SK-N-SH treated with all-trans-retinoic acid at 6 μM for 48 hours (cell line): ENCODE measurements around the gene DDX11.
"Not testable (repeated sequence)": the region's sequence is repeated elsewhere in the genome, so short reads cannot be mapped to it uniquely, and the experiment has no call there.

Source experiments
- ATAC-seq: fragments of 200-7000 bp; cut with Tn5 transposase; 3 replicates; pipeline ENCODE4 v1.9.1; 2020; ENCODE audit warnings: mild to moderate bottlenecking, moderate library complexity
- ARNTL ChIP-seq: fragments of 450-650 bp; formaldehyde crosslinking; IDR thresholded peaks from 2 replicates; pipeline ENCODE4 v1.5.0; 2020; ENCODE audit warnings: low read depth, mild to moderate bottlenecking, moderate library complexity, borderline replicate concordance
- BACH2 ChIP-seq: fragments of 250-450 bp; sonication (Bioruptor Pico); IDR thresholded peaks from 2 replicates; pipeline ENCODE4 v1.9.0; 2021; ENCODE audit warnings: mild to moderate bottlenecking, borderline replicate concordance
- CSDC2 ChIP-seq: fragments of 250-450 bp; sonication (Bioruptor Pico); IDR thresholded peaks from 2 replicates; pipeline ENCODE4 v1.5.0; 2020; ENCODE audit warnings: mild to moderate bottlenecking, moderate library complexity
- ESRRG ChIP-seq: fragments of 250-450 bp; sonication (Bioruptor Pico); IDR thresholded peaks from 2 replicates; pipeline ENCODE4 v1.6.1; 2021; ENCODE audit warnings: mild to moderate bottlenecking
- ISL1 ChIP-seq: fragments of 250-450 bp; sonication (Bioruptor Pico); IDR thresholded peaks from 2 replicates; pipeline ENCODE4 v2.1.2; 2022; ENCODE audit warnings: mild to moderate bottlenecking, moderate library complexity
- OSR1 ChIP-seq: fragments of 250-450 bp; sonication (Bioruptor Pico); IDR thresholded peaks from 2 replicates; pipeline ENCODE4 v1.8.0; 2022; ENCODE audit warnings: moderate library complexity, mild to moderate bottlenecking, inconsistent platforms
- RARB ChIP-seq: fragments of 250-450 bp; sonication (Bioruptor Pico); IDR thresholded peaks from 2 replicates; pipeline ENCODE4 v1.8.0; 2021; ENCODE audit warnings: mild to moderate bottlenecking, moderate library complexity
- SNAI2 ChIP-seq: fragments of 250-450 bp; sonication (Bioruptor Pico); IDR thresholded peaks from 2 replicates; pipeline ENCODE4 v1.5.0; 2020; ENCODE audit warnings: mild to moderate bottlenecking, moderate library complexity
- TOX ChIP-seq: fragments of 250-450 bp; sonication (Bioruptor Pico); IDR thresholded peaks from 2 replicates; pipeline ENCODE4 v1.8.0; 2021; ENCODE audit warnings: mild to moderate bottlenecking, moderate library complexity, borderline replicate concordance
- ZC3H10 ChIP-seq: fragments of 250-450 bp; sonication (Bioruptor Pico); IDR thresholded peaks from 2 replicates; pipeline ENCODE4 v1.5.1; 2021; ENCODE audit warnings: mild to moderate bottlenecking, moderate library complexity
- ZFP3 ChIP-seq: fragments of 250-450 bp; sonication (Bioruptor Pico); IDR thresholded peaks from 2 replicates; pipeline ENCODE4 v1.5.0; 2020; ENCODE audit warnings: mild to moderate bottlenecking, moderate library complexity
- ZFP30 ChIP-seq: fragments of 450-650 bp; formaldehyde crosslinking; IDR thresholded peaks from 2 replicates; pipeline ENCODE4 v1.5.0; 2022; ENCODE audit warnings: mild to moderate bottlenecking, moderate library complexity
- ZNF70 ChIP-seq: fragments of 450-650 bp; formaldehyde crosslinking; IDR thresholded peaks from 2 replicates; pipeline ENCODE4 v1.5.0; 2020; ENCODE audit warnings: mild to moderate bottlenecking, moderate library complexity
- ZNF8 ChIP-seq: fragments of 450-650 bp; formaldehyde crosslinking; IDR thresholded peaks from 2 replicates; pipeline ENCODE4 v1.5.0; 2020; ENCODE audit warnings: mild to moderate bottlenecking, moderate library complexity
- TF ChIP-seq, protein P1 (sequence below): fragments of 250-450 bp; sonication (Bioruptor Pico); IDR thresholded peaks from 2 replicates; pipeline ENCODE4 v1.8.0; 2020; ENCODE audit warnings: mild to moderate bottlenecking, moderate library complexity, borderline replicate concordance
- TF ChIP-seq, protein P2 (sequence below): fragments of 250-450 bp; sonication (Bioruptor Pico); IDR thresholded peaks from 2 replicates; pipeline ENCODE4 v1.5.0; 2020; ENCODE audit warnings: mild to moderate bottlenecking, moderate library complexity
- TF ChIP-seq, protein P3 (sequence below): fragments of 250-450 bp; sonication (Bioruptor Pico); IDR thresholded peaks from 2 replicates; pipeline ENCODE4 v1.5.1; 2021; ENCODE audit warnings: mild to moderate bottlenecking, moderate library complexity
- TF ChIP-seq, protein P4 (sequence below): fragments of 250-450 bp; sonication (Bioruptor Pico); IDR thresholded peaks from 2 replicates; pipeline ENCODE4 v1.8.0; 2021; ENCODE audit warnings: low read depth, mild to moderate bottlenecking, moderate library complexity, borderline replicate concordance

Gene DDX11

DNA sequence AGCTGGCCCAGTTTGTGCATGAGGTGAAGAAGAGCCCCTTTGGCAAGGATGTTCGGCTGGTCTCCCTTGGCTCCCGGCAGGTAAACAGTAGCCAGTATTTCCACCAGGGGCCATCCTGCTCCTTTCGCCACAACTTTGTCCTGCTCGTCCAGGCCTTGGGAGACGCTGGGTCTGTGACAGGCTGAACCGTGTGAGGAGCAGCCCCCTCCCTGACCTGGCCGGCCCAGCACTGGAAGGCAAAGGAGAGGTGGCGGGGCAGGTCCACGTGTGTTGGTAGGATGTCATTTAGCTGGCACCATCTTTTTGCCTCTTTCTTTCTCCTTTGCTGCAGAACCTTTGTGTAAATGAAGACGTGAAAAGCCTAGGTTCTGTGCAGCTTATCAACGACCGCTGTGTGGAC lies 15.4 kb downstream of the DDX11 start:
- TF ChIP-seq ZNF70 (CRISPR knock-in tag) (no peak), ZC3H10 (CRISPR knock-in tag) (no peak), ARNTL (no peak), ZNF8 (CRISPR knock-in tag) (no peak), BACH2 (CRISPR knock-in tag) (no peak), TOX (CRISPR knock-in tag) (no peak), CSDC2 (CRISPR knock-in tag) (no peak), ZFP3 (no peak), SNAI2 (CRISPR knock-in tag) (no peak), ZFP30 (CRISPR knock-in tag) (no peak), ISL1 (CRISPR knock-in tag) (no peak), ESRRG (CRISPR knock-in tag) (no peak), RARB (CRISPR knock-in tag) (no peak), OSR1 (CRISPR knock-in tag) (no peak)
- TF ChIP-seq, protein P1, sequence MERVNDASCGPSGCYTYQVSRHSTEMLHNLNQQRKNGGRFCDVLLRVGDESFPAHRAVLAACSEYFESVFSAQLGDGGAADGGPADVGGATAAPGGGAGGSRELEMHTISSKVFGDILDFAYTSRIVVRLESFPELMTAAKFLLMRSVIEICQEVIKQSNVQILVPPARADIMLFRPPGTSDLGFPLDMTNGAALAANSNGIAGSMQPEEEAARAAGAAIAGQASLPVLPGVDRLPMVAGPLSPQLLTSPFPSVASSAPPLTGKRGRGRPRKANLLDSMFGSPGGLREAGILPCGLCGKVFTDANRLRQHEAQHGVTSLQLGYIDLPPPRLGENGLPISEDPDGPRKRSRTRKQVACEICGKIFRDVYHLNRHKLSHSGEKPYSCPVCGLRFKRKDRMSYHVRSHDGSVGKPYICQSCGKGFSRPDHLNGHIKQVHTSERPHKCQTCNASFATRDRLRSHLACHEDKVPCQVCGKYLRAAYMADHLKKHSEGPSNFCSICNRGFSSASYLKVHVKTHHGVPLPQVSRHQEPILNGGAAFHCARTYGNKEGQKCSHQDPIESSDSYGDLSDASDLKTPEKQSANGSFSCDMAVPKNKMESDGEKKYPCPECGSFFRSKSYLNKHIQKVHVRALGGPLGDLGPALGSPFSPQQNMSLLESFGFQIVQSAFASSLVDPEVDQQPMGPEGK (CRISPR knock-in tag): no peak
- TF ChIP-seq, protein P2, sequence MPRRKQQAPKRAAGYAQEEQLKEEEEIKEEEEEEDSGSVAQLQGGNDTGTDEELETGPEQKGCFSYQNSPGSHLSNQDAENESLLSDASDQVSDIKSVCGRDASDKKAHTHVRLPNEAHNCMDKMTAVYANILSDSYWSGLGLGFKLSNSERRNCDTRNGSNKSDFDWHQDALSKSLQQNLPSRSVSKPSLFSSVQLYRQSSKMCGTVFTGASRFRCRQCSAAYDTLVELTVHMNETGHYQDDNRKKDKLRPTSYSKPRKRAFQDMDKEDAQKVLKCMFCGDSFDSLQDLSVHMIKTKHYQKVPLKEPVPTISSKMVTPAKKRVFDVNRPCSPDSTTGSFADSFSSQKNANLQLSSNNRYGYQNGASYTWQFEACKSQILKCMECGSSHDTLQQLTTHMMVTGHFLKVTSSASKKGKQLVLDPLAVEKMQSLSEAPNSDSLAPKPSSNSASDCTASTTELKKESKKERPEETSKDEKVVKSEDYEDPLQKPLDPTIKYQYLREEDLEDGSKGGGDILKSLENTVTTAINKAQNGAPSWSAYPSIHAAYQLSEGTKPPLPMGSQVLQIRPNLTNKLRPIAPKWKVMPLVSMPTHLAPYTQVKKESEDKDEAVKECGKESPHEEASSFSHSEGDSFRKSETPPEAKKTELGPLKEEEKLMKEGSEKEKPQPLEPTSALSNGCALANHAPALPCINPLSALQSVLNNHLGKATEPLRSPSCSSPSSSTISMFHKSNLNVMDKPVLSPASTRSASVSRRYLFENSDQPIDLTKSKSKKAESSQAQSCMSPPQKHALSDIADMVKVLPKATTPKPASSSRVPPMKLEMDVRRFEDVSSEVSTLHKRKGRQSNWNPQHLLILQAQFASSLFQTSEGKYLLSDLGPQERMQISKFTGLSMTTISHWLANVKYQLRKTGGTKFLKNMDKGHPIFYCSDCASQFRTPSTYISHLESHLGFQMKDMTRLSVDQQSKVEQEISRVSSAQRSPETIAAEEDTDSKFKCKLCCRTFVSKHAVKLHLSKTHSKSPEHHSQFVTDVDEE (CRISPR knock-in tag): no peak
- TF ChIP-seq, protein P3, sequence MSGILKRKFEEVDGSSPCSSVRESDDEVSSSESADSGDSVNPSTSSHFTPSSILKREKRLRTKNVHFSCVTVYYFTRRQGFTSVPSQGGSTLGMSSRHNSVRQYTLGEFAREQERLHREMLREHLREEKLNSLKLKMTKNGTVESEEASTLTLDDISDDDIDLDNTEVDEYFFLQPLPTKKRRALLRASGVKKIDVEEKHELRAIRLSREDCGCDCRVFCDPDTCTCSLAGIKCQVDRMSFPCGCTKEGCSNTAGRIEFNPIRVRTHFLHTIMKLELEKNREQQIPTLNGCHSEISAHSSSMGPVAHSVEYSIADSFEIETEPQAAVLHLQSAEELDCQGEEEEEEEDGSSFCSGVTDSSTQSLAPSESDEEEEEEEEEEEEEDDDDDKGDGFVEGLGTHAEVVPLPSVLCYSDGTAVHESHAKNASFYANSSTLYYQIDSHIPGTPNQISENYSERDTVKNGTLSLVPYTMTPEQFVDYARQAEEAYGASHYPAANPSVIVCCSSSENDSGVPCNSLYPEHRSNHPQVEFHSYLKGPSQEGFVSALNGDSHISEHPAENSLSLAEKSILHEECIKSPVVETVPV (CRISPR knock-in tag): no peak
- TF ChIP-seq, protein P4, sequence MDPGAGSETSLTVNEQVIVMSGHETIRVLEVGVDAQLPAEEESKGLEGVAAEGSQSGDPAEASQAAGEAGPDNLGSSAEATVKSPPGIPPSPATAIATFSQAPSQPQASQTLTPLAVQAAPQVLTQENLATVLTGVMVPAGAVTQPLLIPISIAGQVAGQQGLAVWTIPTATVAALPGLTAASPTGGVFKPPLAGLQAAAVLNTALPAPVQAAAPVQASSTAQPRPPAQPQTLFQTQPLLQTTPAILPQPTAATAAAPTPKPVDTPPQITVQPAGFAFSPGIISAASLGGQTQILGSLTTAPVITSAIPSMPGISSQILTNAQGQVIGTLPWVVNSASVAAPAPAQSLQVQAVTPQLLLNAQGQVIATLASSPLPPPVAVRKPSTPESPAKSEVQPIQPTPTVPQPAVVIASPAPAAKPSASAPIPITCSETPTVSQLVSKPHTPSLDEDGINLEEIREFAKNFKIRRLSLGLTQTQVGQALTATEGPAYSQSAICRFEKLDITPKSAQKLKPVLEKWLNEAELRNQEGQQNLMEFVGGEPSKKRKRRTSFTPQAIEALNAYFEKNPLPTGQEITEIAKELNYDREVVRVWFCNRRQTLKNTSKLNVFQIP (CRISPR knock-in tag): no peak
- ATAC-seq: no peak

DNA sequence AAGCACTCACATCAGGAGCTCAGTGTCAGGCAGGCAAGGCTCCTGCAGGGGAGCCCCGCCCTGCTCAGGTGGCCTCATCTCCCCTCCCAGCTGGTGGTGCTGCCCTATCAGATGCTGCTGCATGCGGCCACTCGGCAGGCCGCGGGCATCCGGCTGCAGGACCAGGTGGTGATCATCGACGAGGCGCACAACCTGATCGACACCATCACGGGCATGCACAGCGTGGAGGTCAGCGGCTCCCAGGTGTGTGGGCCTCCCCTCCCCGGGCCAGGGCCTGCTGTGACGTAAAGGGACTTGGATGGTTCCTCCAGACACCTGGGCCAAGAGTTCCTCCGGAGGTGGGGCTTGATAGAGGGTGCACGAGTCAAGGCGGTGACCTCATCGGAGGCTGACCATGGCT lies 18.0 kb downstream of the DDX11 start:
- ATAC-seq: not testable (repeated sequence)

DNA sequence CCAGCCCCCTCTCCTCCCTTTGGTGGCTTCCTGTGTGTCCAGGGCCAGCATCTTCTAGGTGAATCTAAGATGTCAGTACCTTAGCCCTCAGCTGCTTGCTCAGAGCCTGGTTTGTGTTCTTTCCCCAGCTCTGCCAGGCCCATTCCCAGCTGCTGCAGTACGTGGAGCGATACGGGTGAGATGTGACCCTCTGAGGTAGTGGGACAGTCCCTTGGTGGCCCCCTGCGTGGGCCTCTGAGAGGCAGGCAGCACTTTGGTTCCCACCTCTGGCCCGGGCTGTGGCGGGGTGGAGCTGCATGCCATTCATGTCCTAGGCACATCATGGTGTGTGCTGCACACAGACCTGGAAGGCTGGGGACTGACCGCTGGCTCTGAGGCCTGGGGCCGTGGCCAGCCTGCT lies 19.1 kb downstream of the DDX11 start:
- ATAC-seq: not testable (repeated sequence)

DNA sequence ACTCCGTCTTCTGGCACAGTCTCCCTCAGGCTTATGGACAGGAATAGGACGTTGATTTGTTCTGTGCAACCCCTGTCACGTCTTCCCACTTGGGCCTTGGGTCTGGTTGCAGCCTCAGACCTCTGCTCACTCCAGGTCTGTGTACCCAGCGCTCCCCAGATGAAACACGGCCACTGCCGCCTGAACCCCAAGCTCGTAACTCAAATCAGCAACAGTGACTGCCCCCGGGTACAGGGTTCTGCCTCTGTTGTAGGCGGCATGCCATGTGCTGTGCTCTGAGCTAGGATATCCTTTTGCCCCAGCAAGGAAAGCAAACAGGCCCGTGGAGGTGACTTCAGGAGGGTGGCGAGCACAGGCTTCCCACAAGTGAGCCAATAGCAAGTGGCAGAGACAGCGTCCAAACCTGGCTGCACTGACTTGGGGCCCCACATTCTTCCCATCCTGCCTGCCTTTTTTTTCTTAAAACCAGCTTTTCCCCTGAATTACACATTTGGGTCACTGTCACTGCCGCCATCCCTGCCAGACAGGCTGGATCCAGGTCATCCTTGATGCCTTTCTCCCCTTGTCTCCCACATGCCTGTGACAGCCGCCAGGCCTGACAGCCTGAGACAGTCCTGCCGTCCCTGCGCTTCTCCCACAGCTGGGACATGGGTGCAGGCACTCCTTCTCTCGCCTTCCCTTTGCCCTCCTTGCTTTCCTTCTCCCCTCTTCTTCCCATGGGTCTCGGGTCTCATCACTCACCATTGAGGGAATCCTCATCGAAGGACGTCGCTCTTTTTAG lies 21.6 kb downstream of the DDX11 start:
- not testable (repeated sequence) for ATAC-seq

DNA sequence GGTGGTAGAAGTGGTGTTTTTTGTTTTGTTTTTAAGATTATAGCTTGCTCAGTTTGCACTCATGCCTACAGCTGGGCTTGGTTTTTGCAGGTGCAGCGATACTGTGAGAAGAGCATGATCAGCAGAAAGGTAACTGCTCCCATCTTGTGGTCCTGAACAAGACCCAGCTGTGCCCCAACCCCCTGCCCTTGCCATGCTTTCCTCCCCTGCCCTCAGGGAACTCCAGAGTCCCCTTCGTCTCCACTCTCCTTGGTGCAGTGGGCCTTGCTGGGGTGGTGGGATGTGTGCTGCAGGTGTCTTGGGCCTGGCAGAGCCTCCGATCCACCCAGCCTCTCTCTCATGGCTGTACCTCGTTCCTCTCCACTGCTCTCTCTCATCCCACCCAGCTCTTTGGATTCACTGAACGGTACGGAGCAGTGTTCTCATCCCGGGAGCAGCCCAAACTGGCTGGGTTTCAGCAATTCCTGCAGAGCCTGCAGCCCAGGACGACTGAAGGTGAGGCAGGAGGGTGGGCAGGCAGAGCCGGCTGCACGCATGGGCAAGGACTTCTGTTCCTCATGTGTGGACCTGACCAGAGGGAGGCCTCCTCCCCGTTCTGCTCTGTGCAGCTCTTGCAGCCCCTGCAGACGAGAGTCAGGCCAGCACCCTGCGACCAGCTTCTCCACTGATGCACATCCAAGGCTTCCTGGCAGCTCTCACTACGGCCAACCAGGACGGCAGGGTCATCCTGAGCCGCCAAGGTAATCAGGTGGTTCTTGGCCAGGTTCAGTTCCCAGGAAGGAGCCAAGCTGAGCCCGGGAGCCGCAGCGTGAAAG lies 22.8 kb downstream of the DDX11 start:
- not testable (repeated sequence) for ATAC-seq

DNA sequence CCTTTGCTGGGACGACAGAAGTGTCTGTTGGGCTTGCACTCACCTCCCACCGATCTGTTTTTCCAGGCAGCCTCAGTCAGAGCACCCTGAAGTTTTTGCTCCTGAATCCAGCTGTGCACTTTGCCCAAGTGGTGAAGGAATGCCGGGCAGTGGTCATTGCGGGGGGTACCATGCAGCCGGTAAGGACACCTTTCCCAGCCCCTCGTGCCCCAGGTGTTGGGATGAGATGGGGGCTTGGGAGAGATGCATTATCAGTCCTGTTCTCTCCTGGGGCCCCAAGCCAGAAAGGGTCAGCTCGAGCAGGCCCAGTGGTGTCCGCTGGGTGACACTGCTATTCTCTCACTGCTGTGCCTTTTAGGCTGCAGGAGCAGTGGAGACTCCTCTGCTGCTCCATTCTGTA lies 24.2 kb downstream of the DDX11 start:
- not testable (repeated sequence) for ATAC-seq

DNA sequence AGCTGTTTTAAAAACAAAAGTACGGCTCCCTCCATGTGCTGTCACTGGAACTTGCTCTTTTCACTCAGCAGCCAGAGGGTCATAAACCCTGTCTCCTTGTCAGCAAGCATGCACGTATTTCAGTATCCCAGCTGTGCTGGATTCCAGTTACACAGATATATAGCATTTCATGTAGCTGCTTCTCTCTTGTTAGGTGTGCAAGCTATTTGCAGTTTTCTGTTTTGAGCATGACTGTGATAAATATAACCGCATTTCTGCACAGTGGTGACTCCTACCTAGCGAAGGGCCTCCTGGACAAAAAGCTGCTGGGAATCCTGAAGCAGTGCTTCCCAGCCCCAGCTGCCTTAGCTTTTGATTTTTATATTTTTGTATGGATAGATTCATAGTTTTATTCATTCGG lies 24.7 kb downstream of the DDX11 start:
- ATAC-seq: not testable (repeated sequence)

DNA sequence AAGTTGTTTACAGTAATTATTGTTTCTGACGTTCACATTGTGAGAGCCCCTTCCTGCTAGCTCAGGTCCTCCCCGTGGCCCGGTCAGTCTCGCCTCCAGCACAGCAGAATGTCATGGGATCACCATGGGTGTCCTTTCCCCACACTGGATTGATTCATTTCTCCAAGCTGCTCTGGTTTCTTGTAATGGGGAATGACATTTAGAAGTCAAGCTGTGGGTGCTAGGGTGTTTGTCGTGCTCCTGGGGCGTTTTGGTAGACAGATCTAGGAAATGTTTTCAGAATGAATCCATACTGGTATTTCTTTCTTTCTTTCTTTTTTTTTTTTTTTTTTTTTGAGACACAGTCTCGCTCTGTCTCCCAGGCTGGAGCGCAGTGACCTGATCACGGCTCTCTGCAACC lies 25.1 kb downstream of the DDX11 start:
- ATAC-seq: not testable (repeated sequence)

DNA sequence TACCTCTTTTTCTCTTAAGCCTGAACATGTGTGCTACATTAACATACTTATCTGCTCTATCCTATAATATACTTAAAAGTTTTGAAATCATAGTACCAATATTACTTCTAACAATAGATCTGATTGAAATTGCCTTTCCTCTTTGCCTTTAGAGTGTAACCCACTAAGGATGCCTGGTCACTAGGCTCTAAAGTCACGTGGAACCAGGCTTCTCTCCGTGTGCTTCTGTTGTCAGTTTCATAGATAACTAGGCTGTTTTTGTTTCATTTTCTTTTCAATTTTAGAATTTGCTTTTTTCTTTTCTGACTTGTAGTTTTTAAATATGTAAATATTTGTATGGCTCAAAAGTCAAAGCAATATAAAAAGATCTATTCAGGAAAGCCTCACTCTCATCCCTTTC lies 25.8 kb downstream of the DDX11 start:
- ATAC-seq: not testable (repeated sequence)

DNA sequence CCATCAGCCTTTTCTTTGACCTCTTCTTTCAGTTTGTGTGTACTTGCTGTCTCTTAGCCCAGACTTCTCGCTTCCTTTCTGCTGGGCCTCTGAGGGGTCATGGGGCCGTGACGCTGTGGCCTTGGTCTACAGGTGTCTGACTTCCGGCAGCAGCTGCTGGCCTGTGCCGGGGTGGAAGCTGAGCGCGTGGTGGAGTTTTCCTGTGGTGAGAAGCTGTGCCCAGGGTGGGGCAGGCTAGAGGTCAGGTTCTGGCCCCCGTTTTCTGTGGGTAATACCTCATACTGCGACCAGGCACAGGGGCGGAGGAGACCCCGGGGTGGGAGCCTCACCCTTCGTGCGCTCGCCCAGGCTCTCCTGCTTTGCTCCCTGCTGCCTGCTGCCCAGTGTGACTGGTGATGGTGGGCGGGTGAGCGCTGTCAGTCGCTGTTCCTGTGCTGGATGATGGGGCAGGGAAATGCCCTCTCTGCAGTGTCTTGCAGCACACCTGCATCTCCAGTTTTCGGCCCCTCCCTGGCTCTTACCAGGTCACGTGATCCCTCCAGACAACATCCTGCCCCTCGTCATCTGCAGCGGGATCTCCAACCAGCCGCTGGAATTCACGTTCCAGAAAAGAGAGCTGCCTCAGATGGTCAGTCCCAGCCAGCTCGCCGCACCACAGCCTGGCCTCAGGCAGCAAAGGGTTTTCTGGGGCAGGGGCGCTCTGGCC lies 27.0 kb downstream of the DDX11 start:
- not testable (repeated sequence) for ATAC-seq
